ENCODE measurements around the gene SFXN5.

GRCh38 chr2:72989770-72990556 lies 81.5 kb downstream of the SFXN5 start:
- TF ChIP-seq POLR2AphosphoS5 (IDR thresholded peaks at IDR 0.05; ENCODE audit: low read depth, low read length) = no peak
- no peak for TF ChIP-seq CTCF (IDR thresholded peaks at IDR 0.05)
- TF ChIP-seq REST (IDR thresholded peaks at IDR 0.05; ENCODE audit: insufficient read depth in 1 of 2, low read depth in 2 of 2, low read length in 1 of 2) = no peak
- TF ChIP-seq SIN3A (IDR thresholded peaks at IDR 0.05; ENCODE audit: borderline replicate concordance, insufficient read depth, low read depth, low read length) = no peak
- TF ChIP-seq TCF7L2 (IDR thresholded peaks at IDR 0.05; ENCODE audit: low read depth, low read length) = no peak

All from Panc1 (cell line).